Breast epithelium (tissue), 3 donors: Measurements from ENCODE around the gene FSTL4.

Experiments used
- CTCF ChIP-seq, 3 donors: fragments of 450-650 bp; IDR thresholded peaks; one replicate each; pipeline ENCODE4 v1.5.1; 2016 to 2017; ENCODE audit warnings: antibody characterized with exemption in 3 of 3, mild to moderate bottlenecking in 3 of 3, moderate library complexity in 3 of 3
- POLR2A ChIP-seq: fragments of 450-650 bp; IDR thresholded peaks from one replicate; pipeline ENCODE4 v1.6.1; 2016; ENCODE audit warnings: antibody characterized with exemption, mild to moderate bottlenecking, moderate library complexity

- TF ChIP-seq POLR2A (no peak), CTCF (IDR thresholded peaks at IDR 0.05) (no peak)
Measured at GRCh38 chr5:133265257-133265656, 347.1 kb downstream of the FSTL4 start.
